GM12878 (cell line): ENCODE measurements around the gene NAGK. TPM values are rescaled to one million over a fixed set of nuclear protein-coding genes. Genes with fewer than 3 reads are reported as not detected.
A peak's percentile ranks its signal among the peaks of the same experiment; 100 is the strongest.

Source experiments
- ATAC-seq: fragments of 200-7000 bp; cut with Tn5 transposase; 3 replicates; pipeline ENCODE4 v1.9.1; 2020; ENCODE audit warnings: mild to moderate bottlenecking, moderate library complexity
- BruUV-seq: library from RNA; stranded (reverse); fragments of 400-500 nt; replicated peaks from 2 replicates; lab custom pipeline; 2021; lab: Mats Ljungman, UMichigan
- CTCF ChIA-PET: fragments of 300-600 bp; sonication (Branson Sonifier 250); formaldehyde crosslinking; extraction: SDS; loops from one replicate; lab custom pipeline; 2021; ENCODE audit warnings: inconsistent platforms; lab: Yijun Ruan, JAX
- POLR2A ChIA-PET: fragments of 350-600 bp; formaldehyde crosslinking; extraction: SDS; loops from one replicate; lab custom pipeline; 2021; ENCODE audit warnings: inconsistent platforms; lab: Charles Lee
- RAD21 ChIA-PET: fragments of 300-600 bp; sonication (Branson Sonifier 250); formaldehyde crosslinking; loops from one replicate; lab custom pipeline; 2023; ENCODE audit warnings: antibody characterized with exemption; ENCODE audit not compliant: unreplicated experiment; lab: Charles Lee
- SMC1A ChIA-PET: fragments of 300-600 bp; sonication (Branson Sonifier 250); formaldehyde crosslinking; loops from one replicate; lab custom pipeline; 2023; ENCODE audit not compliant: unreplicated experiment, uncharacterized antibody; lab: Charles Lee
- DNase-seq: peaks from one replicate; pipeline ENCODE4 v3.0.0-alpha.2; 2011; ENCODE audit warnings: low read depth, low spot score
- FAIRE-seq: peaks from 3 replicates; lab custom pipeline; 2011; peaks lifted over from hg19 to GRCh38; lab: Jason Lieb, UNC
- H2AFZ ChIP-seq: 2 replicates; pipeline ENCODE4 v1.6.0; 2011; ENCODE audit warnings: low read depth, low read length, control low read depth; ENCODE audit not compliant: control insufficient read depth
- H3K27ac ChIP-seq: 2 replicates; pipeline ENCODE4 v1.5.1; 2011; ENCODE audit warnings: control low read depth; ENCODE audit not compliant: control insufficient read depth, insufficient read depth
- H3K27me3 ChIP-seq, 2 experiments: replicated peaks in 1 of 2; 2 replicates each; pipeline versions ENCODE4 v1.6.0 to v1.6.1; 2011; ENCODE audit warnings: low read length in 1 of 2; ENCODE audit not compliant: control insufficient read depth in 2 of 2, insufficient read depth in 2 of 2
- H3K36me3 ChIP-seq, 2 experiments: 2 replicates each; pipeline ENCODE4 v1.5.1; 2011; ENCODE audit warnings: low read length in 1 of 2; ENCODE audit not compliant: control insufficient read depth in 2 of 2, insufficient read depth in 2 of 2
- H3K4me1 ChIP-seq: 2 replicates; pipeline ENCODE4 v1.6.1; 2011; ENCODE audit warnings: mild to moderate bottlenecking, low read length, moderate library complexity, mixed read lengths; ENCODE audit not compliant: control insufficient read depth, insufficient read depth
- H3K4me2 ChIP-seq: 2 replicates; pipeline ENCODE4 v1.6.0; 2011; ENCODE audit warnings: control low read depth; ENCODE audit not compliant: control insufficient read depth, insufficient read depth
- H3K4me3 ChIP-seq: fragments of 200-600 bp; sonication (generic); 2 replicates; pipeline ENCODE4 v1.5.1; 2016
- H3K79me2 ChIP-seq: 2 replicates; pipeline ENCODE4 v1.6.0; 2011; ENCODE audit warnings: low read length; ENCODE audit not compliant: control insufficient read depth, insufficient read depth
- H3K9ac ChIP-seq: 2 replicates; pipeline ENCODE4 v1.8.0; 2011; ENCODE audit warnings: low read length, control low read depth, mixed read lengths; ENCODE audit not compliant: control insufficient read depth, insufficient read depth
- H3K9me3 ChIP-seq: replicated peaks from 3 replicates; pipeline ENCODE4 v1.5.1; 2011; ENCODE audit warnings: mild to moderate bottlenecking, low read length; ENCODE audit not compliant: control insufficient read depth, insufficient read depth
- H4K20me1 ChIP-seq: 2 replicates; pipeline ENCODE4 v1.6.0; 2011; ENCODE audit not compliant: control insufficient read depth, insufficient read depth
- ATF7 ChIP-seq: fragments of 450-650 bp; IDR thresholded peaks from 2 replicates; pipeline ENCODE4 v1.6.1; 2016; ENCODE audit warnings: low read depth, mild to moderate bottlenecking
- BHLHE40 ChIP-seq, 2 experiments: fragments of 450-650 bp in 1 of 2; IDR thresholded peaks; 2 replicates each; pipeline ENCODE4 v1.6.1; 2011 to 2017; ENCODE audit warnings: low read depth in 2 of 2, borderline replicate concordance in 1 of 2, improper control_type of control experiment in 1 of 2, low read length in 1 of 2, mild to moderate bottlenecking in 1 of 2
- CREM ChIP-seq: IDR thresholded peaks from 2 replicates; pipeline ENCODE4 v1.6.1; 2014; ENCODE audit warnings: antibody characterized with exemption, low read depth
- IKZF1 ChIP-seq: fragments of 450-650 bp; conservative IDR thresholded peaks from 2 replicates; pipeline ENCODE4 v1.6.1; 2017; ENCODE audit warnings: antibody characterized with exemption, mild to moderate bottlenecking
- KAT2A ChIP-seq: conservative IDR thresholded peaks from 2 replicates; pipeline ENCODE4 v1.6.1; 2011; ENCODE audit warnings: low read depth, low read length; ENCODE audit not compliant: control insufficient read depth
- NR2F1 ChIP-seq: fragments of 450-650 bp; conservative IDR thresholded peaks from 2 replicates; pipeline ENCODE4 v1.6.1; 2017; ENCODE audit warnings: mild to moderate bottlenecking
- RAD21 ChIP-seq: IDR thresholded peaks from 2 replicates; pipeline ENCODE4 v1.6.1; 2011; ENCODE audit warnings: mild to moderate bottlenecking, low read depth, low read length, moderate library complexity; ENCODE audit not compliant: insufficient read depth
- RELA ChIP-seq: fragments of 450-650 bp; IDR thresholded peaks from 2 replicates; pipeline ENCODE4 v1.8.0; 2014; ENCODE audit warnings: borderline replicate concordance; ENCODE audit not compliant: partially characterized antibody
- SMAD5 ChIP-seq: IDR thresholded peaks from 2 replicates; pipeline ENCODE4 v1.6.1; 2016; ENCODE audit warnings: antibody characterized with exemption, low read depth
- TCF12 ChIP-seq: IDR thresholded peaks from 2 replicates; pipeline ENCODE4 v1.6.1; 2011; ENCODE audit warnings: low read depth, mild to moderate bottlenecking, low read length
- TCF7 ChIP-seq: IDR thresholded peaks from 2 replicates; pipeline ENCODE4 v1.6.1; 2014; ENCODE audit warnings: antibody characterized with exemption, borderline replicate concordance
- YBX1 ChIP-seq: fragments of 450-650 bp; IDR thresholded peaks from 2 replicates; pipeline ENCODE4 v1.6.1; 2016; ENCODE audit warnings: antibody characterized with exemption
- ZNF207 ChIP-seq: fragments of 450-650 bp; IDR thresholded peaks from 2 replicates; pipeline ENCODE4 v1.6.1; 2014; ENCODE audit warnings: antibody characterized with exemption, mild to moderate bottlenecking, borderline replicate concordance
- WGBS: methylation state at CpG from one replicate; pipeline ENCODE4 v1.1.6; 2016; ENCODE audit warnings: low lambda C conversion rate; ENCODE audit not compliant: insufficient replicate concordance, insufficient coverage; ENCODE audit errors: missing lambda C conversion rate; 5-methylcytosine and 5-hydroxymethylcytosine counted together
- in situ Hi-C: fragments of 300-500 bp; cut with MboI; formaldehyde crosslinking; loops from 9 replicates; pipeline ENCODE4 v1.14.3; 2018; ENCODE audit warnings: mixed read lengths
- intact Hi-C: fragments of 100-400 bp; cut with micrococcal nuclease; formaldehyde crosslinking; loops from one replicate; pipeline ENCODE4 v1.14.2; 2022; ENCODE audit not compliant: unreplicated experiment
- polyA plus RNA-seq, 11 experiments: library from polyadenylated mRNA; depleted of rRNA in 4 of 11; unstranded in 6 of 11; stranded (reverse) in 5 of 11; fragments of >200 nt; fragmentation: Nextera tagmentation in 4 of 11; fragmentation: Illumina TruSeq in 1 of 11; extraction: Ambion mirVana in 4 of 11; extraction: Trizol in 1 of 11; gene quantifications; 1 replicate in 1 of 11; 2 replicates in 10 of 11; pipeline versions ENCODE4 v1.2.1 to v1.2.3, GENCODE V29; 2011 to 2016; ENCODE audit warnings: inconsistent platforms in 2 of 11, missing spikeins in 2 of 11, low read depth in 1 of 11
- total RNA-seq, 4 experiments: library from RNA; depleted of rRNA in 3 of 4; stranded (reverse); fragments of >200 nt in 3 of 4; fragmentation: Illumina TruSeq in 1 of 4; extraction: Trizol in 1 of 4; gene quantifications; 2 replicates each; pipeline versions ENCODE4 v1.2.1 to v1.2.3, GENCODE V29; 2013 to 2021

The NAGK gene
- total and polyA plus RNA-seq, 10 of the 15 experiments (the other 5 are each of a cell fraction or from before 2014, with no cell fraction given): 67.7 to 137 (median 115) TPM

GRCh38 chr2:71064754-71065621 is 3.5 kb upstream of the NAGK start (continued):
- TF ChIP-seq TCF12 (peak; percentile 82), IKZF1 (peak; percentile 91), CREM (peak; percentile 82), ATF7 (peak; percentile 81), TCF7 (0 out of 2 replicates have a peak, but pooled peaks have one; percentile 23), ZNF207 (no peak), NR2F1 (peak; percentile 57; the same call in 1 of the 2 replicates), RELA (no peak)

- no peak for ATAC-seq
- peak overlapping the region; percentile 96 for H3K4me2 ChIP-seq
- POLR2A ChIA-PET: interaction anchor here (1.0 to 8.3 kb wide), 4 partner anchors 14 to 266 kb away, joined by 3 to 62 read pairs (median 6); partner anchors contain the start of genes MCEE and MPHOSPH10
- CTCF ChIA-PET: interaction anchor here (0.9 to 5.5 kb wide), 5 partner anchors 17 to 264 kb away, joined by 3 to 39 read pairs (median 8); partner anchors contain the start of genes MCEE, MPHOSPH10 and ZNF638
- intact Hi-C loops: loop anchor here (5.0 to 10.0 kb wide), 3 partner anchors 70 to 962 kb away; no protein-coding TSS in a partner anchor
- H3K36me3 ChIP-seq: 0 out of 4 replicates have a peak, but pooled peaks cover 0 to 5% of the 10 kb centered on the region in 2 experiments
- no peak overlapping the region for H3K9ac ChIP-seq
- H3K79me2 ChIP-seq: peaks cover 50% of the 10 kb centered on the region
- WGBS: 63% methylated on average over 3 of the region's 3 CpGs
- H3K4me3 ChIP-seq: peak overlapping the region; percentile 38; the same call in 1 of the 2 replicates
- H3K9me3 ChIP-seq: no peaks in the 10 kb centered on the region
- SMC1A ChIA-PET: interaction anchor here (0.6 to 7.6 kb wide), 4 partner anchors 18 to 69 kb away, joined by 3 to 93 read pairs (median 6); partner anchors contain the start of gene MPHOSPH10
- no peaks in the 10 kb centered on the region for H4K20me1 ChIP-seq
- no TSS peak for BruUV-seq
- H2AFZ ChIP-seq: no peak overlapping the region
- RAD21 ChIA-PET: interaction anchor here (0.6 to 5.8 kb wide), 4 partner anchors 18 to 809 kb away, joined by 3 to 77 read pairs (median 10); partner anchors contain the start of genes MCEE and MPHOSPH10
- no peak for FAIRE-seq
- DNase-seq: no peak
- H3K27me3 ChIP-seq: no peaks in the 10 kb centered on the region
- in situ Hi-C loops: loop anchor here (10.0 kb wide), 1 partner anchor 772 kb away; the partner anchor contains the start of gene SNRPG
- H3K4me1 ChIP-seq: peaks cover 52% of the 10 kb centered on the region
- H3K27ac ChIP-seq: peak overlapping the region; percentile 90
- TF ChIP-seq KAT2A: no peak
- TF ChIP-seq BHLHE40 (IDR thresholded peaks at IDR 0.05; ENCODE audit: borderline replicate concordance in 1 of 2, low read depth in 2 of 2, low read length in 1 of 2): no peak
- TF ChIP-seq YBX1: no peak
- no peak for TF ChIP-seq RAD21
- TF ChIP-seq SMAD5: 0 out of 2 replicates have a peak, but pooled peaks have one; percentile 22
Observed at GRCh38 chr2:71066856-71067255, 1.6 kb upstream of the NAGK start.
